Spleen (tissue), 7 donors: Measurements from ENCODE around the gene STK10.

Source experiments
- CTCF ChIP-seq, 11 experiments: fragments of 200-600 bp in 7 of 11; fragments of 450-650 bp in 4 of 11; sonication (generic) in 4 of 11; IDR thresholded peaks in 8 of 11; conservative IDR thresholded peaks in 3 of 11; 1 replicate in 7 of 11; 2 replicates in 4 of 11; pipeline versions ENCODE4 v1.4.0 to v1.8.0; 2016 to 2021; ENCODE audit warnings: antibody characterized with exemption in 11 of 11, inconsistent platforms in 4 of 11, mild to moderate bottlenecking in 1 of 11
- POLR2A ChIP-seq, 3 donors: fragments of 450-650 bp; IDR thresholded peaks; one replicate each; pipeline ENCODE4 v1.5.1; 2017; ENCODE audit warnings: antibody characterized with exemption in 3 of 3, mild to moderate bottlenecking in 1 of 3
- POLR2AphosphoS5 ChIP-seq, 3 donors: sonication (generic); formaldehyde crosslinking; IDR thresholded peaks; one replicate each; pipeline ENCODE4 v1.5.1; 2017; ENCODE audit warnings: antibody characterized with exemption in 3 of 3
- donor health status: DM: no; HTN: no; CAD: no; lungs with moderate emphysema.
- donor health status: DM: no; HTN: no; CAD: no.
- donor health status: DM: no; HTN: no; CAD: no.

- TF ChIP-seq CTCF (IDR thresholded peaks at IDR 0.05 in 8 of 11, conservative IDR thresholded peaks at IDR 0.05 in 3 of 11): no peak
- no peak for TF ChIP-seq POLR2A (IDR thresholded peaks at IDR 0.05)
- TF ChIP-seq POLR2AphosphoS5 (IDR thresholded peaks at IDR 0.05): no peak
These were observed 113.1 kb downstream of the STK10 start for GRCh38 chr5:172074896-172075295.
